Lung (tissue), 12 donors: Measurements from ENCODE around the gene SAMD3. TPM values are rescaled to one million over a fixed set of nuclear protein-coding genes. Genes with fewer than 3 reads are reported as not detected.

Source experiments
- ATAC-seq: fragments of 200-7000 bp; cut with Tn5 transposase; one replicate; pipeline ENCODE4 v1.9.1; 2020; ENCODE audit warnings: moderate number of reproducible peaks; ENCODE audit not compliant: insufficient read depth, low FRiP score
- DNase-seq, 3 donors: peaks; one replicate each; pipeline ENCODE4 v3.0.0-alpha.2; 2013 to 2017
- H3K27ac ChIP-seq, 2 donors: one replicate each; pipeline ENCODE4 v1.5.1; 2013; ENCODE audit warnings: mild to moderate bottlenecking in 2 of 2, moderate library complexity in 2 of 2, control low read depth in 1 of 2, inconsistent platforms in 1 of 2, low read depth in 1 of 2, low read length in 1 of 2
- H3K27me3 ChIP-seq, 3 donors: one replicate each; pipeline ENCODE4 v1.5.1; 2013; ENCODE audit warnings: low read length in 2 of 3; ENCODE audit not compliant: control insufficient read depth in 3 of 3, insufficient read depth in 3 of 3
- H3K36me3 ChIP-seq, 4 donors: one replicate each; pipeline ENCODE4 v1.5.1; 2013; ENCODE audit warnings: low read length in 4 of 4, mild to moderate bottlenecking in 1 of 4, moderate library complexity in 1 of 4; ENCODE audit not compliant: control insufficient read depth in 4 of 4, insufficient read depth in 4 of 4
- H3K4me1 ChIP-seq, 5 donors: one replicate each; pipeline ENCODE4 v1.5.1; 2013; ENCODE audit warnings: low read length in 5 of 5, mild to moderate bottlenecking in 2 of 5, moderate library complexity in 1 of 5; ENCODE audit not compliant: control insufficient read depth in 5 of 5, insufficient read depth in 5 of 5
- H3K4me3 ChIP-seq: one replicate; pipeline ENCODE4 v1.5.1; 2013; ENCODE audit warnings: mild to moderate bottlenecking, control low read depth, moderate library complexity
- H3K9ac ChIP-seq, 2 donors: one replicate each; pipeline ENCODE4 v1.5.1; 2013; ENCODE audit warnings: low read length in 2 of 2, control low read depth in 1 of 2; ENCODE audit not compliant: insufficient read depth in 1 of 2
- H3K9me3 ChIP-seq, 4 donors: one replicate each; pipeline ENCODE4 v1.5.1; 2013; ENCODE audit warnings: low read length in 3 of 4, mild to moderate bottlenecking in 1 of 4, moderate library complexity in 1 of 4; ENCODE audit not compliant: control insufficient read depth in 4 of 4, insufficient read depth in 3 of 4
- CTCF ChIP-seq: IDR thresholded peaks from 2 replicates; pipeline ENCODE4 v1.5.1; 2012; ENCODE audit warnings: mild to moderate bottlenecking; ENCODE audit errors: control extremely low read depth, extremely low read depth
- WGBS, 2 donors: extraction: QIAGEN DNeasy Blood & Tissue Kit; methylation state at CpG; one replicate each; pipeline ENCODE4 v1.1.7; 2013; 5-methylcytosine and 5-hydroxymethylcytosine counted together
- polyA plus RNA-seq, 2 donors: library from polyadenylated mRNA; stranded (reverse); fragments of 200-250 nt; gene quantifications; one replicate each; pipeline ENCODE4 v1.2.1, GENCODE V29; 2013
- total RNA-seq, 2 donors: library from RNA; depleted of rRNA in 1 of 2; stranded (reverse); fragments of >200 nt in 1 of 2; gene quantifications; one replicate each; pipeline ENCODE4 v1.2.1, GENCODE V29; 2014 to 2021
- donor health status: control.
- donor health status: control.
- donor health status: Bipolar disorder and iron deficiency.
- donor health status: healthy.
- donor health status: DM: yes; HTN: yes; CAD: no.

SAMD3 gene
- total and polyA plus RNA-seq, 4 donors, result 0.71 to 5.9 (median 2.0) TPM

GRCh38 chr6:130167655-130168054, 55.1 kb downstream of the SAMD3 start:
- H3K9me3 ChIP-seq, result no peaks in the 10 kb centered on the region
- ATAC-seq, result no peak
- no peak overlapping the region for H3K4me3 ChIP-seq
- H3K27me3 ChIP-seq, result no peaks in the 10 kb centered on the region
- 57 to 72% methylated on average over 5 of the region's 5 CpGs for WGBS, 2 donors
- peaks cover 0 to 9% (median 0%) of the 10 kb centered on the region in 5 donors for H3K4me1 ChIP-seq
- no peak for TF ChIP-seq CTCF
- no peak overlapping the region for H3K9ac ChIP-seq
- no peaks in the 10 kb centered on the region for H3K36me3 ChIP-seq
- no peak overlapping the region for H3K27ac ChIP-seq
- DNase-seq, result peak; percentile 44 to 94 (median 90)

DNA sequence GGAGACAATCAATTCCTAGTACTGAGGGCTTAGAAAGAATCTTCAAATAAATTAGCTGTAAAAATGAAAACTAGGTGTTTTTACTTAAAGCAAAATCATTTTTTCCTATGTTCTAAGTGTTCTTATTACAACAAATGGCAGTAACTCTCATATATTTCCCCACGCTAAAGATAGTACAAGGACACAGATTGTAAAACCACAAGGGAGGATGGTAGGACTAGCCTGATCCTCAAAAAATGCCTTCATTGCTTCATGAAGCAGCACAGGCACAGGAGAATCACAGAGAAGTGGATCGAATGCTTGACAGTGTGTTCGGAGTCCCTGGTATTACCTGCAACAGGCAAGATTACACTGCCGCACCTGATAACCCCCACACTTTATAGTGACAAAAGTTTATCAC, 58.5 kb downstream of the SAMD3 start:
- DNase-seq (no peak), ATAC-seq (no peak)
- Histone ChIP-seq H3K4me1 (peaks cover 0 to 28% (median 0%) of the 10 kb centered on the region in 5 donors), H3K27ac (no peak overlapping the region), H3K36me3 (no peaks in the 10 kb centered on the region), H3K9ac (no peak overlapping the region), H3K9me3 (no peaks in the 10 kb centered on the region), H3K4me3 (no peak overlapping the region), H3K27me3 (no peaks in the 10 kb centered on the region)
- no peak for TF ChIP-seq CTCF
- WGBS, 2 donors, result 70 to 82% methylated on average over 4 of the region's 4 CpGs

DNA sequence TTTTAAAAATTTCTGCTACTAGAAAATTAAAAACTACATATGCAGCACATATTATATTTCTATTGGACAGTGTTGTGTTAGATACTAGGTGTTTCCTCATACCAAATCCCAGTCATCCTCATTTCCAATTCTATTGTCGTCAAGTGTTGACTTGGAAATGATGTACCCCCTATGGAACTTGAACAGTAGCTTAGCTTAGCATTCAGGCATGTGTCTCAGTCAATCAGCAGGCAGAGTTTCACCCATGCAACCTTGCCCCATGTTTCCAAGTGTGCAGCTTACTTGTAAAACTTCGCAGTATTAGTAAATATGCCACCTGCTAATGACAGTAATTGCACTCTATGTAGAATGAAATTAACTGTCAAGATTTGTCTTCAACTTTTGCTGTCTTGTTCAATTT, 59.5 kb downstream of the SAMD3 start:
- Histone ChIP-seq H3K27ac (no peak overlapping the region), H3K4me1 (peaks cover 0 to 28% (median 0%) of the 10 kb centered on the region in 5 donors), H3K27me3 (no peaks in the 10 kb centered on the region), H3K9ac (no peak overlapping the region), H3K9me3 (peaks cover 0 to 3% (median under 1%) of the 10 kb centered on the region in 4 donors), H3K4me3 (no peak overlapping the region), H3K36me3 (no peaks in the 10 kb centered on the region)
- ATAC-seq (no peak), DNase-seq (no peak)
- whole genome bisulfite sequencing, 2 donors, result 89 to 96% methylated on average over 2 of the region's 2 CpGs
- TF ChIP-seq CTCF, result no peak

- H3K9me3 ChIP-seq, result peaks cover 0 to 5% (median under 1%) of the 10 kb centered on the region in 4 donors
- DNase-seq (peak in 1 of 3 donors; percentile 23), ATAC-seq (no peak)
- no peaks in the 10 kb centered on the region for H3K27me3 ChIP-seq
- no peaks in the 10 kb centered on the region for H3K36me3 ChIP-seq
- no peak overlapping the region for H3K27ac ChIP-seq
- H3K4me1 ChIP-seq, result peaks cover 0 to 28% (median 0%) of the 10 kb centered on the region in 5 donors
- 88 to 92% methylated on average over 2 of the region's 2 CpGs for WGBS, 2 donors
- TF ChIP-seq CTCF, result no peak
- no peak overlapping the region for H3K9ac ChIP-seq
- no peak overlapping the region for H3K4me3 ChIP-seq
Measured at GRCh38 chr6:130162421-130162820, 60.3 kb downstream of the SAMD3 start.
